GM18867 (cell line): Measurements from ENCODE around the gene PDXDC1.
A peak's percentile ranks its signal among the peaks of the same experiment; 100 is the strongest.
"Not testable (repeated sequence)": the region's sequence is repeated elsewhere in the genome, so short reads cannot be mapped to it uniquely, and the experiment has no call there.

Experiments used
- ATAC-seq: cut with Tn5 transposase; IDR thresholded peaks from one replicate; pipeline ENCODE4 v1.9.1; 2021; ENCODE audit warnings: mild to moderate bottlenecking, moderate library complexity; ENCODE audit not compliant: unreplicated experiment

The PDXDC1 gene, protein sequence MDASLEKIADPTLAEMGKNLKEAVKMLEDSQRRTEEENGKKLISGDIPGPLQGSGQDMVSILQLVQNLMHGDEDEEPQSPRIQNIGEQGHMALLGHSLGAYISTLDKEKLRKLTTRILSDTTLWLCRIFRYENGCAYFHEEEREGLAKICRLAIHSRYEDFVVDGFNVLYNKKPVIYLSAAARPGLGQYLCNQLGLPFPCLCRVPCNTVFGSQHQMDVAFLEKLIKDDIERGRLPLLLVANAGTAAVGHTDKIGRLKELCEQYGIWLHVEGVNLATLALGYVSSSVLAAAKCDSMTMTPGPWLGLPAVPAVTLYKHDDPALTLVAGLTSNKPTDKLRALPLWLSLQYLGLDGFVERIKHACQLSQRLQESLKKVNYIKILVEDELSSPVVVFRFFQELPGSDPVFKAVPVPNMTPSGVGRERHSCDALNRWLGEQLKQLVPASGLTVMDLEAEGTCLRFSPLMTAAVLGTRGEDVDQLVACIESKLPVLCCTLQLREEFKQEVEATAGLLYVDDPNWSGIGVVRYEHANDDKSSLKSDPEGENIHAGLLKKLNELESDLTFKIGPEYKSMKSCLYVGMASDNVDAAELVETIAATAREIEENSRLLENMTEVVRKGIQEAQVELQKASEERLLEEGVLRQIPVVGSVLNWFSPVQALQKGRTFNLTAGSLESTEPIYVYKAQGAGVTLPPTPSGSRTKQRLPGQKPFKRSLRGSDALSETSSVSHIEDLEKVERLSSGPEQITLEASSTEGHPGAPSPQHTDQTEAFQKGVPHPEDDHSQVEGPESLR

DNA sequence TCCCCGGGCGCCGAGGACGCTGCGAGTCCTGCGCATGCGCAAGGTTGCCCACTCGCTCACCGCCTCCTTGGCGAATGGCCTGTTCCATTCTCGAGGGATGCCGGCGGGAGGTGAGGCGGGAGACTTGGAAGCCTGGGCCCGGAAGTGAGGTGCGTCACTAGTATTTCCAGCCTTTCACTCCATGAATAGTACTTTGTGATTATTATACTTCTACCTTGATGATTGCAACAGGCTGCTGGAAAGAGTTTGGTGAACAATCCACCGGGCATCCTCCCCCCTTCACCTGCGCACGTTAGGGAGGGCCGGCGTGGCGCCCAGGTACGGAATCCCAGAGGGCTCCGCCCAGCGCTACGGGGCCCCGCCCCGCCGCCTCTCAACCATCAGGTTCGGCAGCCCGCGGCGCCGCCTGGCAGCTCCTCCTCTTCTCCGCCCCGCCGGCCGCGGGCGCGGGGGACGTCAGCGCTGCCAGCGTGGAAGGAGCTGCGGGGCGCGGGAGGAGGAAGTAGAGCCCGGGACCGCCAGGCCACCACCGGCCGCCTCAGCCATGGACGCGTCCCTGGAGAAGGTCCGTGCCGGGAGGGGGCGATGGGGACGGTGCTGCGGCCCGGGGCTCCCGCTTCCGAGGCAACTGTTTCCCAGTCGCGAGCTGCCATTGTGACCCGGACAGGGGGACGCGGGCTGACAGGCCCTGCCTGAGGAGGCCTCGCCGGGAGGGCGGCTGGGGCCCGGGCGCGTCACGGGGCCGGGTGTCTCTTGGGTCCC is at the start of gene PDXDC1:
PDXDC1 (plus strand) TSS at position 371 of the 762 bp plus-strand sequence; CDS start at position 545, 174 bp downstream.
- ATAC-seq = peak; percentile 89

DNA sequence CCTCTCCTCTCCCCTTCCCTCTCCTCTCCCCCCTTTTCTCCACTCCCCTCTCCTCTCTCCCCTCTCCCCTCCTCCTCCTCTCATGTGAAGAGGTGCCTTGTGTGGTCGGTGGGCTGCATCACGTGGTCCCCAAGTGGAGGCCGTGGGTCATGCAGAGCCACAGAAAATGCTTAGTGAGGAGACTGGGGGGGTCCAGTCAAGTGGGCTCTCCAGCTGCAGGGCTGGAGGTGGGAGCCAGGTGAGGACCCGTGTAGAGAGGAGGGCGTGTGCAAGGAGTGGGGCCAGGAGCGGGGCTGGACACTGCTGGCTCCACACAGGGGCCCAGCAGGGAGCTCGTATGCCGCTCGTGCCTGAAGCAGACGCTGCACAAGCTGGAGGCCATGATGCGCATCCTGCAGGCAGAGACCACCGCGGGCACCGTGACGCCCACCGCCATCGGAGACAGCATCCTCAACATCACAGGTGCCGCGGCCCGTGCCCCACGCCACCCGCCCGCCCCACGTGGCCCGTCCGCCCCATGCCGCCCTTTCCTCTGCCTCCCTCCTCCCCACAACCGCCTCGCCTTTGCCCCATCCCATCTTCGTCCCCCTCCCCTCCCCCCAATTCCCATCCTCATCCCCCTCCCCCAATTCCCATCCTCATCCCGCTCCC is 46.6 kb upstream of the PDXDC1 start:
- not testable (repeated sequence) for ATAC-seq

DNA sequence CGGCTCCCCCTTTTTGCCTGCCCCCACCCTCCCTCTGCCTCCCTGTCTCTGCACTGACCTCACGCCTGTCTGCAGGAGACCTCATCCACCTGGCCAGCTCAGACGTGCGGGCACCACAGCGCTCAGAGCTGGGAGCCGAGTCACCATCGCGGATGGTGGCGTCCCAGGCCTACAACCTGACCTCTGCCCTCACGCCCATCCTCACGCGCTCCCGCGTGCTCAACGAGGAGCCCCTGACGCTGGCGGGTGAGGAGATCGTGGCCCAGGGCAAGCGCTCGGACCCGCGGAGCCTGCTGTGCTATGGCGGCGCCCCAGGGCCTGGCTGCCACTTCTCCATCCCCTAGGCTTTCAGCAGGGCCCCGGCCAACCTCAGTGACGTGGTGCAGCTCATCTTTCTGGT is 45.6 kb upstream of the PDXDC1 start:
- ATAC-seq = not testable (repeated sequence)

DNA sequence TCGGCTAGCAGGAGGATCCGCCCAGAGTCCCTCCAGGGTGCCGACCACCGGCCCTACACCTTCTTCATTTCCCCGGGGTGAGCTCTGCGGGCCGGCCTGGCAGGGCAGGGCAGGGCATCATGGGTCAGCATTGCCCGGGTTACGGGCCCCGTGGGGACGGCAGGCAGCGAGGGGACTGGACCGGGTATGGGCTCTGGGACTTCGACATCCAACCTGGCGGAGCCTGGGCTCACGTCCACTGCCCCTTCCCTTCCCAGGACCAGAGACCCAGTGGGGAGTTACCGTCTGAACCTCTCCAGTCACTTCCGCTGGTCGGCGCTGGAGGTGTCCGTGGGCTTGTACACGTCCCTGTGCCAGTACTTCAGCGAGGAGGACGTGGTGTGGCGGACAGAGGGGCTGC is 44.6 kb upstream of the PDXDC1 start:
- ATAC-seq = not testable (repeated sequence)

DNA sequence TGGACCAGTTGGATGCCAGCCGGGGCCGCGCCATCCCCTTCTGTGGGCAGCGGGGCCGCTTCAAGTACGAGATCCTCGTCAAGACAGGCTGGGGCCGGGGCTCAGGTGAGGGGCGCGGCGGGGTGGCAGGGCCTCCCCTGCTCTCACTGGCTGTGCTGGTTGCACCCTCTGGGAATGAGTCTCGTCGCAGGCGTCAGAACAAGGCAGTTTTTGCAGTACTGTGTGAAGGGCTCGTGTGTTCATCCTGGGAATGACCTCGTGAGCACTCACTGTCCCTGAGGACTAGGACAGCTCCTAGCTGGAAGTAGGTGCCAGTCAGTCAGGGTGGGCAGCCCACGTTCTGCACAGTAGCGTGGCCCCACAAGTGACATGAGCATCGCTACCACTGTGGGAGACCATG is 43.9 kb upstream of the PDXDC1 start:
- ATAC-seq = not testable (repeated sequence)

DNA sequence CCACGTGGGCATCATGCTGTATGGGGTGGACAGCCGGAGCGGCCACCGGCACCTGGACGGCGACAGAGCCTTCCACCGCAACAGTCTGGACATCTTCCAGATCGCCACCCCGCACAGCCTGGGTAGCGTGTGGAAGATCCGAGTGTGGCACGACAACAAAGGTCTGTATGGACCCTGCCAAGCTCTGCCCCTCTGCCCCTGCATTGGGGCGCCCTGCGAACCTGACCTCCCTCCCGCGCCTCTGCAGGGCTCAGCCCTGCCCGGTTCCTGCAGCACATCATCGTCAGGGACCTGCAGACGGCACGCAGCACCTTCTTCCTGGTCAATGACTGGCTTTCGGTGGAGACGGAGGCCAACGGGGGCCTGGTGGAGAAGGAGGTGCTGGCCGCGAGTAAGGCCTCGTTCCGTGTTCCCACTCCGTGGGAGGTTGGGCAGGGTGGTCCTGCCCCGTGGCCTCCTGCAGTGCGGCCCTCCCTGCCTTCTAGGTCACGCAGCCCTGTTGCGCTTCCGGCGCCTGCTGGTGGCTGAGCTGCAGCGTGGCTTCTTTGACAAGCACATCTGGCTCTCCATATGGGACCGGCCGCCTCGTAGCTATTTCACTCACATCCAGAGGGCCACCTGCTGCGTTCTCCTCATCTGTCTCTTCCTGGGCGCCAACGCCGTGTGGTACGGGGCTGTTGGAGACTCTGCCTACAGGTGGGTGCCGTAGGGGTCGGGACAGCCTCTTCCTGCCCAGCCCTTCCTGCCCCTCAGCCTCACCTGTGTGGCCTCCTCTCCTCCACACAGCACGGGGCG is 42.0 kb upstream of the PDXDC1 start:
- not testable (repeated sequence) for ATAC-seq

DNA sequence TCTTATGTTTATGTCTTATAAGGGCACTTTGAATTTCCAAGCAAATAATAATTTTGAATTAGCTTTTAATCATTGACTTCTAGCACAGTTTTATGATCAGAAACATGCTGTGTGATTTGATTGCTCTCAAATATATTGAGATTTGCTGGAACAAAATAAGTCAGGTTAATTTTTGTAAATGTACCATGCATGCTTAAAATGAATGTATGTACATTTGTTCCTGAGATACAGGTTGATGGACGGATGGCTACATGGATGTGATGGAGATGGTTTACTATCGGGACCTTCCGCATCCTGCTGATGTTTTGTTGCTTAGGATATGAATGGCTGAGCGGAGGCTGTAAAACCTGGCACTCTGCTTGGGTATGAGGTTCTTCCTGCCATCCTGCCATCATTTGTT is 37.7 kb upstream of the PDXDC1 start, which contains the start of gene NPIPA1:
NPIPA1 (plus strand) TSS at position 301 of the 400 bp plus-strand sequence; CDS start at position 301, 0 bp downstream.
- ATAC-seq = not testable (repeated sequence)

DNA sequence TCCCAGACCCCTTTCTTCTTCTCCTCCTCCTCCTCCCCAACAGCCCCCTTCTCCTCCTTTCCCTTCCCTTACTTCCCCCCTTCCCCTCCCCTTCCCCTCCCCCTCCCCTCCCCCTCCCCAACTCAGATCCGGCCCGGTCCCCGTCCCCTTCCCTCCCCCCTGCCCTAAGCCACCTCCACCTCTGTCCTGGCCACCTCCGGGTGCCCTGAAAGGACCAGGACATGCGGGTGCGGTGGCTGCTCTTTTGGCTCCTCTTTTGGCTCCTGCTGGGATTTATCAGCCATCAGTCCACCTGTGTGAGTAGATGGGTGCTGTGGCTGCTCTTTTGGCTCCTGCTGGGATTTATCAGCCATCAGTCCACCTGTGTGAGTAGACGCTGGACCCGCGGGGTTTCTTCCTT is 36.8 kb upstream of the PDXDC1 start:
- ATAC-seq = not testable (repeated sequence)

DNA sequence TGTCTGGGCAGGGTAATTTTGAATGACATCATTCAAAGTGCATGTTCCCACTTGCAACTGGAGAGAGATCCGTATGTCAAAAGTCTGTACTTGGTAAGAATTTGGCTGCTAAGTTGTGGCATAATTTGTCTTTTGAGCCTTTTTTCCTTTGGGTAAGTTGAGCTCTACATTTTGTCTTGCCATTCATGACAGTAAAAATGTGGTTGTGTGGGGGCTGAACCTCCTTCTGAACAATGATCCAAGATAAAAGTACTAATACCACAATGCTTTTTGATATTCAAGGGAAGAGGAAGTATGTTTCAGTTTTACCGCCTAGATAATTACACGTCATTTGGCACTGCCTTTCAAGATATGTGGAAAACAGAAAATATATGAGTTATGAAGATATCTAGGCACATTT is 32.1 kb upstream of the PDXDC1 start:
- ATAC-seq = not testable (repeated sequence)

DNA sequence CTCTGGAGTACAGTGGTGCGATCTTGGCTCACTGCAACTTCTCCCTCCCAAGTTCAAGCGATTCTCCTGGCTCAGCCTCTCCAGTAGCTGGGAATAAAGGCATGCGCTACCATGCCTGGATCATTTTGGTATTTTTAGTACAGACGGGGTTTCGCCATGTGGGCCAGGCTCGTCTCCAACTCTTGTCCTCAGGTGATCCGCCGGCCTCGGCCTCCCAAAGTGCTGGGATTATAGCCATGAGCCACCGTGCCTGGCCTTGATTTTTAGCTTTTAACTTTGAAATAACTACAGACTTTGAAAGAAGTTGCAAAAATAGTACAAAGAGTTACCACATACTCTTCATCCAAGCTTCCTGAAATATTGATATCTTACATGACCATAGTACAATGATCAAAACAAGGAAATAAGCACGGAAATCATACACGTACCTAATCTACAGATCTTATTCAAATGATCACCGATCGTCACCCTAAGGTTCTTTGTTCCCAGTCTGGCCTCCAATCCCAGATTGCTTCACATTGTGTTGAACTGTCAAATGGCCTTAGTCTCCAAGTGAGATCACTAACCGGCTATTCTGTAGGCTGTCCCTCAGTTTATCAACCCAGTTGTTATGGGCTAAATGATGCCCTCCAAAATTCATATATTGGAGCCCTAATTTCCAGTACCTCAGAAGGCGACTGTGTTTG is 19.1 kb upstream of the PDXDC1 start:
- ATAC-seq = no peak

DNA sequence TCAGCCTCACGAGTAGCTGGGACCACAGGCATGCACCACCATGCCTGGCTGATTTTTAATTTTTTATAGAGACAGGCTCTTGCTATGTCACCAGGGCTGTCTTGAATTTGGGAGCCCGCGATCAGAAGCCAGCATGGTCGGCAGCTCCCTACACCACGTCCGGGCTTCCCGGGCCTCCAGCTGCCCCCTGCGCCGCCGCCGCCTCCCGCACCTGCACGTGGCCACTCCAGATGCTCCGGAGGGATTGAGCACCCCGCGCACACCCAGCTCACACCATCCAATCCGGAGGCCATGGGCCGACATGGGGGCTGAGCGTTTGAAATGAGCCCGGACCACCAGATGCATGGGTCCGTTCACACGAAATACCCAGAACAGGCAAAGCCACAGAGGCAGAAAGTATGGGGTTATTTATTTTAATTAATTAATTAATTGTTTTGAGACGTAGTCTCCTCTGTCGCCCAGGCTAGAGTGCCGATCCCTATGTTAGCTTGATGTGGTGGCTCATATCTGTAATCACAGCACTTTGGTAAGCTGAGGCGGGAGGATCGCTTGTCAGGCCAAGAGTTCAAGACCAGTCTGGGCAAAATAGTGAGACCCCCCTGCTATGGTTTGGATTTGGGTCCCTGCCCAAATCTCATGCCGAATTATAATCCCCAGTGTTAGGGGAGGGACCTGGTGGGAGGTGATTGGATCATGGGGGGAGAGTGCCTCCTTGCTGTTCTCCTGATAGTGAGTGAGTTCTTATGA is 17.1 kb upstream of the PDXDC1 start:
- no peak for ATAC-seq

DNA sequence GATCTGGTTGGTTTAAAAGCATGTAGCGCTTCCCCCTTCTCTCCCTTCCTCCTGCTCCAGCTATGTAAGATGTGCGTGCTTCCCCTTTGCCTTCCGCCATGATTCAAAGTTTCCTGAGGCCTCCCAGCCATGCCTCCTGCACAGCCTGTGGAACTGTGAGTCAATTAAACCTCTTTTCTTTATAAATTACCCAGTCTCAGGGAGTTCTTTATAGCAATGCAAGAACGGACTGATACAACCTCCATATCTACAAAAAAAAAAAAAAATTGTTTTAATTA is 16.6 kb upstream of the PDXDC1 start:
- no peak for ATAC-seq

DNA sequence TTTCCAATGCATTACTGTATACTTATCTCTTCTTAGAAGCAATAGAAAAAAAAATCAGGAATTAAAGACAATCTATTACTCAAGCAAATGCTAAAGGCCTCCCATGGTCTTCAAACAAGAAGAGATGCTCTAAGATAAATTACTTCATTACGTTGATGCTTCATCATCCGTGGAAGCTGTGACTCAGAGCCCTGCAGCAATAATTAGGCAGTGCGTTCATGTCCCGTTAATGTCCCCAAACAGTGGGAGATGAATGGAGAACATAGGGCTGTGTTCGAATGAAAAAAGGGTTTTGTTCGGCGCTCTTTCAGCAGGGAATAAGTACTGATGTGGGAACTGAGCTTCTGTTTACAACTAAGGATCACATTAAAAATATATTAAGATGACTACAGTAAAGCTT is 15.9 kb upstream of the PDXDC1 start:
- no peak for ATAC-seq

DNA sequence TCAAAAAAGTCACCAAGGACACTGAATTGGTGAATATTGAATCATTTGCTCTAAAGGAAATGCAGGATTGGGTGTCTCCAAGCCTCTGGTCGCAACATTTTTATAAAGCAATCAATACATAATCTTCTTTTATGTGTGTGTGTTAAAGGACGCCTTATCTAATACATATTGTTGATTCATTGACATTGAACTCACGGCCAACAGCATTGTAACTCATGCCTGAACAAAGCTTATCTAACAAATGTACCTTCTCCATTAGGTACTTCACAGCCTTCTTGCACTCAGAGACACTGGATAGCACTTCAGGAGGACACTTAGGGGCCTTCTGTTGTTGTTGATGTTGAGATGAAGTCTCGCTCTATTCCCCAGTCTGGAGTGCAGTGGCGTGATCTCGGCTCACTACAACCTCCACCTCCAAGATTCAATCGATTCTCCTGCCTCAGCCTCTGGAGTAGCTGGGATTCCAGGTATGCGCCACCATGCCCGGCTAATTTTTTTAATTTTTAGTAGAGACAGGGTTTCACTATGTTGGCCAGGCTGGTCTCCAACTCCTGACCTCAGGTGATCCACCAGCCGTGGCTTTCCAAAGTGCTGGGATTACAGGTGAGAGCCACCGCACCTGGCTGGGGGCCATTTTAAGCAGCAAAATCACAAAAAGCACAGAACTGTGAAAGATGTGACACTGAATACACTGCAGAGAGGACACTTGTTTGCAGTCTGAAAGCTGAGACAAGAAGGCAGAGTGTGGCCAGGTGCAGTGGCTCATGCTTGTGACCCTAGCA is 13.2 kb upstream of the PDXDC1 start:
- ATAC-seq = no peak

DNA sequence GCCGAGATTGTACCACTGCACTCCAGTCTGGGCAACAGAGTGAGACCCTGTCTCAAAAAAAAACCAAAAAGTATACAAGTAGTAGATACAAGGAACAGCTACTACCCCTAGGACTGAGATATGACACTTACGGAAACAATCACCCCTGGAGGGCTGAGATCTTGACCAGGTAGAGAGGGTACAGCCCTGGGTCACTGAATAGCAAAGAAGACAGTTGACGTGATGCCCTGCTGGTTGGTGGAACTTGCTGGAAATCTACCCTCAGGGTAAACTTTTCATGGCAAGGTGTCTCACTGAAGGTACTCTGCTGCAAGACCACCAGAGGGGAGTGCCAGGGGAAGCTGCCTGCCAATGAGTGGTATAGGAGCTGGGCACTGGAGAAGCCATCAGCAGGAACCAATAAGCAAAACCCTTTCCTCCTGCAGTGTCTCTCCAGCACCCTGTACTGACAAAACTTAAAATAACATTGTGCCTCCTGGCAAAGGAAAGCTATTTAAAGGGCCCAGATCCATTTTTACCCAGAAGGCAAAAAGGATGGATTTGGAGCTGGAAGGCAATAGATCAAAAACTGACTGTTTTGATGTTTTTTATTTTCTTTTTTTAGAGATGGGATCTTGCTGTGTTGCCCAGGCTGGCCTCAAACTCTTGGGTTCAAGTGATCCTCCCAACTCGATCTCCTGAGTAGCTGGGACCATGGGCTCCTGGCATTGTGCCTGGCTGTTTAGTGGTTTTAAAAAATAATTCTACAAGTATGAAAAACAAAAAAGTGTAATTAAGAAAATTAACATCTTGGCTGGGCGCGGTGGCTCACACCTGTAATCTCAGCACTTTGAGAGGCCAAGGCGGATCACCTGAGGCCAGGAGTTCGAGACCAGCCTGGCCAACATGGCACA is 11.3 kb upstream of the PDXDC1 start:
- no peak for ATAC-seq

DNA sequence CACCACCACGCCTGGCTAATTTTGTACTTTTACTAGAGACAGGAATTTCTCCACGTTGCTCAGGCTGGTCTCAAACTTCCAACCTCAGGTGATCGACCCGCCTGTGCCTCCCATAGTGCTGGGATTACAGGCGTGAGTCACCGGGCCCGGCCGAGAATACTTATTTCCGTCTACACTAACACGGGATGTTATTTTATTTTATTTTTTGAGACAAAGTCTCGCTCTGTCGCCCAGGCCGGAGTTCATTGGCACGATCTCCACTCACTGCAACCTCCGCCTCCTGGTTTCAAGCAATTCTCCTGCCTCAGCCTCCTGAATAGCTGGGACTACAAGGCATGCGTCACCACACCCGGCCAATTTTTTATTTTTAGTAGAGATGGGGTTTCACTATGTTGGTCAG is 9.5 kb upstream of the PDXDC1 start:
- no peak for ATAC-seq

DNA sequence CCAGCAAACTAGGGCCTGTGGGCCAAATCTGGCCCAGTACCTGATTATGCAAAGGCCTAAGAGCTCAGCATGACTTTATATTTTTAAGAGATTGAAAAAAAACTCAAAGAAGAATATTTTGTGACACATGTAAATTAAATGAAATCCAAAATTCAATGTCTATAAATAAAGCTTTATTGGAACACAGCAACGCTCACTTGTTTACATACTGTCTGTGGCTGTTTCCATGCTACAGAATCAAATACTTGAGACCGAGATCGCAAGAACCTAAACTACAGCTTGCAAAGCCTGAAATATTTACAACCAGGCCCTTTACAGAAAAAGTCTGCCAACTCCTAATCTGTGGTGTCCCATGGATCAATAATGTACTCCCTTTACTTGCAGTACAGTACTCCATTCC is 5.0 kb upstream of the PDXDC1 start:
- ATAC-seq = not testable (repeated sequence)
